Fibroblast of the aortic adventitia (primary cell): ENCODE data around the gene XNDC1N. TPM values are rescaled to one million over a fixed set of nuclear protein-coding genes. Genes with fewer than 3 reads are reported as not detected.
"Not testable (repeated sequence)": the region's sequence is repeated elsewhere in the genome, so short reads cannot be mapped to it uniquely, and the experiment has no call there.

ENCODE experiments used
- DNase-seq: peaks from one replicate; pipeline ENCODE4 v3.0.0-alpha.2; 2010; ENCODE audit warnings: low read depth
- H3K4me3 ChIP-seq: 2 replicates; pipeline ENCODE4 v1.5.1; 2011; ENCODE audit warnings: low read depth, mild to moderate bottlenecking, control low read depth, low read length, moderate library complexity
- CTCF ChIP-seq: IDR thresholded peaks from 2 replicates; pipeline ENCODE4 v1.5.1; 2011; ENCODE audit warnings: mild to moderate bottlenecking, low read length, control low read depth, inconsistent platforms; ENCODE audit not compliant: insufficient read depth
- total RNA-seq: library from RNA; depleted of rRNA; stranded (reverse); fragments of >200 nt; gene quantifications from 2 replicates; pipeline ENCODE4 v1.2.3, GENCODE V29; 2012; ENCODE audit warnings: low replicate concordance

The XNDC1N gene
- total RNA-seq, 1 donor, result 13.0 TPM

DNA sequence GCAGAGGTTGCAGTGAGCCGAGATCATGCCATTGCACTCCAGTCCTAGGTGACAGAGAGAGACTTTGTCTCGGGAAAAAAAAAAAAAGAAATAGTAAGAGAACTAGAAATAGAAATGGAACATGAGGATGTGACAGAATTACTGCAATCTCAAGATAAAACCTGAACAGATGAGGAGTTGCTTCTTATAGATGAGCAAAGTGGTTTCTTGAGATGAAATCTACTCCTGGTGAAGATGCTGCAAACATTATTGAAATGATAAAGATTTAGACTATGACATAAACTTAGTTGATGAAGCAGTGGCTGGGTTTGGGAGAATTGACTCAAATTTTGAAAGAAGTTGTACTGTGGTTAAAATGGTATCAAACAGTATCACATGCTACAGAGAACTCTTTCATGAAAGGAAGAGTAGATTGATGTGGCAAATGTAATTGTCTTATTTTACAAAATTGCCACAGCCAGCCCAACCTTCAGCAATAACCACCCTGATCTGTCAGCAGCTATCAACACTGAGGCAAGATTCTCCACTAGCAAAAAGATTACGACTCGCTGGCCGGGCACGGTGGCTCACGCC, 13.7 kb downstream of the XNDC1N start:
- no peak overlapping the region for H3K4me3 ChIP-seq
- no peak for TF ChIP-seq CTCF
- DNase-seq, result no peak

GRCh38 chr11:71913756-71914526, 14.5 kb downstream of the XNDC1N start:
- TF ChIP-seq CTCF, result no peak
- no peak overlapping the region for H3K4me3 ChIP-seq
- peak; percentile 82 for DNase-seq

DNA sequence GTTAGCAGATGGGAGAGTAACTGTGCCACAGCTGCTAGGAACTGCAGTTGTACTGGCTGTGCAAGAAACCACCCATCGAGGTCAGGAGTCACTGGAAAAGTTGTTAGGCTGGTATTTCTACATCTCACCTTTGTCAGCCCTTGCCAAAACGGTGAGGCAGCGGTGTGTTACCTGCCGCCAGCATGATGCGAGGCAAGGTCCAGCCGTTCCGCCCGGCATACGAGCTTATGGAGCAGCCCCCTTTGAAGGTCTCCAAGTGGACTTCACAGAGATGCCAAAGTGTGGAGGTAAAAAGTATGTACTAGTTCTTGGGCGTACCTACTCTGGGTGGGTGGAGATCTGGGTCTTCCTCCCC, 16.4 kb downstream of the XNDC1N start:
- H3K4me3 ChIP-seq, DNase-seq: not testable (repeated sequence)

- DNase-seq, H3K4me3 ChIP-seq: not testable (repeated sequence)
Observed at GRCh38 chr11:71911321-71911985, 16.9 kb downstream of the XNDC1N start.

DNA sequence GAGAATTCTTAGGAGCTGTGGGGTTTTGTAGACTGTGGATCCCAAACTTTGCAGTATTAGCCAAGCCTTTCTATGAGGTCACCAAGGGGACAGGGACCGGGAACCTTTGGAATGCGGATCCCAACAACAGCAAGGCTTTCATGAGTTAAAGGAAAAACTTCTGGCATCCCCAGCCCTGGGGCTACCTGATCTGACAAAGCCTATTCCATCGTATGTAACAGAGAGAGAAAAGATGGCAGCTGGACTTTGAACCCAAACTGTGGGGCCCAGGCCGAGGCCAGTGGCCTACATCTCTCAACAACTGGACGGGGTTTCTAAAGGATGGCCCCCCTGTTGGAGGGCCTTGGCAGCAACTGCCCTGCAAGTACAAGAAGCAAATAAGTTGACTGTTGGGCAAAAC, 17.6 kb downstream of the XNDC1N start:
- DNase-seq, H3K4me3 ChIP-seq: not testable (repeated sequence)

DNA sequence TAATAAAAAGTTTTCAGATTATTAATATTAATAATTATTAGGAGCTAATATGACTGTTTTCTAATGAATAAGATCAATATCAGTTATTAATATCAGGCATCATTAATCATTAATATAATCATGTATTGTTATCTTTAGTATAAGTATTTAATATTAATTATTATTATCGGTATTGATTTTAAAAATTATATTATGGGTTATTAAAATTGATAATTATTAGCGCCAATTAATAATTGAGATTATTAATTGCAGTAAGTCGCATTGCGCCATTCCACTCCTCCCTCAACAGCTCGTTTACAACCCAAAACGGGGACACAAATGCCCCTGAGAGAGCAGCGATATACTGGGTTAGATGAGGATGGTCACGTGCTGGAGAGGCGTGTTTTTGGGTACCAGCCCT, 20.2 kb downstream of the XNDC1N start:
- H3K4me3 ChIP-seq, result no peak overlapping the region
- no peak for TF ChIP-seq CTCF
- no peak for DNase-seq

- not testable (repeated sequence) for H3K4me3 ChIP-seq
- peak; percentile 25 for DNase-seq
Observed at GRCh38 chr11:71901137-71901536, 27.3 kb downstream of the XNDC1N start.

- no peak for DNase-seq
- no peak for TF ChIP-seq CTCF
- no peak overlapping the region for H3K4me3 ChIP-seq
Observed at GRCh38 chr11:71895961-71896360, 32.4 kb downstream of the XNDC1N start.

GRCh38 chr11:71889181-71889872, 39.1 kb downstream of the XNDC1N start:
- not testable (repeated sequence) for DNase-seq, H3K4me3 ChIP-seq

DNA sequence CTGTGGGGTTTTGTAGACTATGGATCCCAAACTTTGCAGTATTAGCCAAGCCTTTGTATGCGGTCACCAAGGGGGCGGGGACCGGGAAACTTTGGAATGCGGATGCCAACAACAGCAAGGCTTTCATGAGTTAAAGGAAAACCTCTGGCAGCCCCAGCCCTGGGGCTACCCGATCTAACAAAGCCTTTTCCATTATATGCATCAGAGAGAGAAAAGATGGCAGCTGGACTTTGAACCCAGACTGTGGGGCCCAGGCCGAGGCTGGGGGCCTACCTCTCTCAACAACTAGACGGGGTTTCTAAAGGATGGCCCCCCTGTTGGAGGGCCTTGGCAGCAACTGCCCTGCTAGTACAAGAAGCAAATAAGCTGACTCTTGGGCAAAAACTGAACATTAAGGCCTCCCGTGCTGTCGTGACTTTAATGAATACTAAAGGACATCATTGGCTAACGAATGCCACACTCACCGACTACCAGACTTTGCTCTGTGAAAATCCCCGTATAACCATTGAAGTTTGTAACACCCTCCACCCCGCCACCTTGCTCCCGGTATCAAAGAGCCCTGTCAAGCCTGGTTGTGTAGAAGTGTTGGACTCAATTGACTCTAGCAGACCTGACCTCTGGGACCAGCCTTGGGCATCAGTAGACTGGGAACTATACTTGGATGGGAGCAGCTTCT, 39.9 kb downstream of the XNDC1N start:
- not testable (repeated sequence) for H3K4me3 ChIP-seq, DNase-seq

- DNase-seq, H3K4me3 ChIP-seq: not testable (repeated sequence)
Observed at GRCh38 chr11:71885806-71886205, 42.6 kb downstream of the XNDC1N start.
